Testis (tissue), 3 donors: Measurements from ENCODE around the gene DPYSL3. TPM values are rescaled to one million over a fixed set of nuclear protein-coding genes. Genes with fewer than 3 reads are reported as not detected.

Experiments
- DNase-seq: peaks from one replicate; pipeline ENCODE4 v3.0.0-alpha.2; 2019
- H3K27ac ChIP-seq, 2 donors: fragments of 200-600 bp; sonication (generic); one replicate each; pipeline ENCODE4 v1.5.1; 2019
- H3K27me3 ChIP-seq: fragments of 200-600 bp; sonication (generic); one replicate; pipeline ENCODE4 v1.5.1; 2019
- H3K36me3 ChIP-seq: fragments of 200-600 bp; sonication (generic); one replicate; pipeline ENCODE4 v1.5.1; 2017; ENCODE audit warnings: low read depth; ENCODE audit errors: missing control alignments
- H3K4me1 ChIP-seq: fragments of 200-600 bp; sonication (generic); one replicate; pipeline ENCODE4 v1.5.1; 2019
- H3K4me3 ChIP-seq, 2 donors: fragments of 200-600 bp; sonication (generic); one replicate each; pipeline ENCODE4 v1.5.1; 2017 to 2019
- H3K9me3 ChIP-seq: fragments of 200-600 bp; sonication (generic); one replicate; pipeline ENCODE4 v1.5.1; 2017
- CTCF ChIP-seq, 3 experiments: fragments of 450-650 bp in 2 of 3; fragments of 200-600 bp in 1 of 3; sonication (generic) in 1 of 3; IDR thresholded peaks; one replicate each; pipeline ENCODE4 v1.5.1; 2016 to 2019; ENCODE audit warnings: antibody characterized with exemption in 3 of 3, mild to moderate bottlenecking in 2 of 3, moderate library complexity in 1 of 3
- WGBS, 2 donors: methylation state at CpG; one replicate each; pipeline ENCODE4 v1.1.5; 2018; 5-methylcytosine and 5-hydroxymethylcytosine counted together
- intact Hi-C: fragments of 100-400 bp; cut with DNase I; formaldehyde crosslinking; loops from one replicate; pipeline ENCODE4 v1.15.1; 2023; ENCODE audit warnings: low total_unique reads
- polyA plus RNA-seq: library from polyadenylated mRNA; stranded (reverse); fragments of 350-450 nt; fragmentation: Illumina TruSeq; extraction: RNeasy Lipid Tissue Mini Kit (QIAGEN cat#74804); gene quantifications from one replicate; pipeline ENCODE4 v1.2.3, GENCODE V29; 2014; ENCODE audit warnings: low read depth, low replicate concordance; ENCODE audit not compliant: insufficient read depth
- small RNA-seq, 2 donors: library from RNA; depleted of rRNA; stranded (forward); fragments of <200 nt; gene quantifications; one replicate each; pipeline ENCODE3, GENCODE V24; 2016
- total RNA-seq, 2 donors: library from RNA; depleted of rRNA; stranded (reverse); fragments of >200 nt; gene quantifications; one replicate each; pipeline ENCODE4 v1.2.3, GENCODE V29; 2016

DPYSL3 gene
- total and polyA plus RNA-seq, 3 donors from 2014 or later: 42.5 to 71.6 (median 68.9) TPM

DNA sequence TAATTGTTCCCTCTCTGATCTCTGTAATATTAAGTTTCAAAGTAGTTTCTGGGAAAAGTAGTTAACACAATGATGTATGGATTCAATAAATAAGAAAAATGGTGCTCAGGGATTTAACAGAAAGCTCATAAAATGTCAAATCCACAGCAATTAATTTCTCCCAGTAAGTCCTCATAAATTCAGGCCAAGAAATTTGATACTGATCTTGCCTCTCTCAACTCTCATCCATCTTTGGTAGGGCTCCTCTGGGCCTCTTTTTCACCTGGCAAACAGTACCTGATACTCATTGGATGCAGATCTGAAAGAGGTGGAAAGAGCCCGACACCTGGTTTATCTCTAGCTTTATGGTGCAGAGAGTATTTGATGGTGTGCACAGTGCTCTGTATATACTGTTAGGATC lies 168.9 kb downstream of the DPYSL3 start:
- intact Hi-C loops: no loop called here
- H3K27ac ChIP-seq: no peak overlapping the region
- 82 to 92% methylated on average over 1 of the region's 1 CpG for WGBS, 2 donors
- H3K27me3 ChIP-seq: no peaks in the 10 kb centered on the region
- H3K9me3 ChIP-seq: no peaks in the 10 kb centered on the region
- no peak for TF ChIP-seq CTCF (IDR thresholded peaks at IDR 0.05)
- H3K36me3 ChIP-seq: no peaks in the 10 kb centered on the region
- H3K4me1 ChIP-seq: no peaks in the 10 kb centered on the region
- no peak for DNase-seq
- no peak overlapping the region for H3K4me3 ChIP-seq

Small RNA genes lying within 50 kb of the gene (small RNA-seq; reads per million reads assigned to genes)
- gene AC011373.1: 0 reads per million in 2 donors
